Spleen (tissue), 7 donors: ENCODE data around the gene UCN2.

Experiments used
- CTCF ChIP-seq, 11 experiments: fragments of 200-600 bp in 7 of 11; fragments of 450-650 bp in 4 of 11; sonication (generic) in 4 of 11; IDR thresholded peaks in 8 of 11; conservative IDR thresholded peaks in 3 of 11; 1 replicate in 7 of 11; 2 replicates in 4 of 11; pipeline versions ENCODE4 v1.4.0 to v1.8.0; 2016 to 2021; ENCODE audit warnings: antibody characterized with exemption in 11 of 11, inconsistent platforms in 4 of 11, mild to moderate bottlenecking in 1 of 11
- POLR2AphosphoS5 ChIP-seq, 3 donors: sonication (generic); formaldehyde crosslinking; IDR thresholded peaks; one replicate each; pipeline ENCODE4 v1.5.1; 2017; ENCODE audit warnings: antibody characterized with exemption in 3 of 3
- donor health status: DM: no; HTN: no; CAD: no; lungs with moderate emphysema.
- donor health status: DM: no; HTN: no; CAD: no.
- donor health status: DM: no; HTN: no; CAD: no.

DNA sequence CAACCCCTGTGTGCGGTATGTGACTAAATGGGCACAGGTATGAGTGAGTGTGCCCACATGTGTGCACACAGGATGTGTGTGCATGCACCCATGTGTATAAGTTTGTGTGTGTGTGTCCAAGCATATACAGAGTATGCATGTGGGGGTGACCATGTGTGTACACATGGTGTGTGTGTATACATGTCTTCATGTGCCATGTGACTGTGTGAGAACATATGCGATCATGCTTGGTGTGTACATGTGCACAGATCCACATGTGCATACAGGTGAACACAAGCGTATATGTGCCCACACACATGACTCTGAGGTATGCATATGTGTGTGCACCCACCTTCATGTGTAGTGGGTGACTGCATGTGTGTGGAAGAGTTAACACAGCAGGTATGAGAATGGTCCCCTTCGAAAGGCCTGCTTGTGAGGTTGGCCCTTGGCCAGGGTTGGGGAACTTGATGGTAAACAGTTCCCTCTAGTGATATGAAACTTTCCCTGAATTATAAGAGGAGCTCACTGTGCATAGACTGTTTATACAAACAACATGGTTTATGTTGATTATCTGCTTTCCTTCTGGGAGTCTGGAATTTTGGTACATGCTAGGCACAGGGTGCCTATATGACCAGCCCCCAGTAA lies 17.3 kb downstream of the UCN2 start:
- TF ChIP-seq POLR2AphosphoS5 (IDR thresholded peaks at IDR 0.05) (no peak), CTCF (IDR thresholded peaks at IDR 0.05 in 8 of 11, conservative IDR thresholded peaks at IDR 0.05 in 3 of 11) (no peak)
